Small intestine (tissue), 7 donors: Measurements from ENCODE around the gene CPA4. TPM values are rescaled to one million over a fixed set of nuclear protein-coding genes. Genes with fewer than 3 reads are reported as not detected.
"Not testable (repeated sequence)": the region's sequence is repeated elsewhere in the genome, so short reads cannot be mapped to it uniquely, and the experiment has no call there.

ENCODE experiments used
- DNase-seq, 2 donors: peaks; one replicate each; pipeline versions ENCODE4 v3.0.0 to v3.0.0-alpha.2; 2013
- FAIRE-seq: peaks from 2 replicates; lab custom pipeline; 2012; peaks lifted over from hg19 to GRCh38; lab: Jason Lieb, UNC
- H3K27ac ChIP-seq, 3 donors: one replicate each; pipeline ENCODE4 v1.5.1; 2013; ENCODE audit warnings: low read length in 2 of 3, mild to moderate bottlenecking in 2 of 3, control low read depth in 1 of 3, inconsistent platforms in 1 of 3, low read depth in 1 of 3, moderate library complexity in 1 of 3
- H3K27me3 ChIP-seq, 3 donors: one replicate each; pipeline ENCODE4 v1.6.1; 2013; ENCODE audit warnings: low read length in 3 of 3, inconsistent platforms in 1 of 3; ENCODE audit not compliant: control insufficient read depth in 3 of 3, insufficient read depth in 3 of 3
- H3K36me3 ChIP-seq, 3 donors: one replicate each; pipeline ENCODE4 v1.6.1; 2013; ENCODE audit warnings: low read length in 3 of 3, inconsistent platforms in 1 of 3, low read depth in 1 of 3, mild to moderate bottlenecking in 1 of 3, moderate library complexity in 1 of 3; ENCODE audit not compliant: control insufficient read depth in 3 of 3, insufficient read depth in 2 of 3
- H3K4me1 ChIP-seq, 3 donors: one replicate each; pipeline ENCODE4 v1.6.1; 2013; ENCODE audit warnings: low read length in 2 of 3, inconsistent platforms in 1 of 3, low read depth in 1 of 3, mild to moderate bottlenecking in 1 of 3, moderate library complexity in 1 of 3; ENCODE audit not compliant: control insufficient read depth in 3 of 3, insufficient read depth in 2 of 3
- H3K4me3 ChIP-seq, 3 donors: one replicate each; pipeline ENCODE4 v1.5.1; 2013; ENCODE audit warnings: low read length in 3 of 3, control low read depth in 1 of 3, inconsistent platforms in 1 of 3, low read depth in 1 of 3, mild to moderate bottlenecking in 1 of 3, moderate library complexity in 1 of 3
- H3K9me3 ChIP-seq, 2 donors: one replicate each; pipeline ENCODE4 v1.6.1; 2013; ENCODE audit warnings: low read depth in 1 of 2, low read length in 1 of 2; ENCODE audit not compliant: control insufficient read depth in 2 of 2, insufficient read depth in 1 of 2
- WGBS, 3 donors: extraction: QIAGEN DNeasy Blood & Tissue Kit; methylation state at CpG; one replicate each; pipeline ENCODE4 v1.1.7; 2013; 5-methylcytosine and 5-hydroxymethylcytosine counted together
- polyA plus RNA-seq, 4 donors: library from polyadenylated mRNA; stranded (reverse) in 3 of 4; unstranded in 1 of 4; fragments of 200-250 nt in 3 of 4; fragments of 120-200 nt in 1 of 4; gene quantifications; one replicate each; pipeline versions ENCODE4 v1.2.1 to v1.2.3, GENCODE V29; 2013
- donor health status: healthy with polysubstance abuse.
- donor health status: control.
- donor health status: control.
- donor health status: Bipolar disorder and iron deficiency.
- donor health status: healthy.

Gene CPA4
- polyA plus RNA-seq, 4 donors: 0.09 to 0.21 TPM; not detected in 2

DNA sequence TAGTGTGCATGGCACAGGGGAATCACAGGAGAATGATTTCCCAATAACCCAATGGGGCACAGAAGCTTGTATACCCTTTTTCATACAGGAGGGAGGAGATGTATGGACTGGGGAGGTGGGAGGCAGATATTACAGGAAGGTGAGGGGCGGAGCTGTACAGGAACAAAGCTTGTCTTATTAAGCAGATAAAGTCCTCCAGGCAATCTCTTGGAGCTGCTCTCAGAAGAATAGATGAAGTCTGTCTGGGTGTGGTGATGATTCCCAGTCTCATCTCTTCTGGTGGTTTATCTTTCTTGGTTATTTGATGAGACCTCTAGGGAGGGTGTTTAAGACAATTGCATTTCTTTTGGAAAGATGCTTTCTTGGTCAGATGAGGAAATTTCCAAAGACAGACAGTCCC lies 26.6 kb downstream of the CPA4 start:
- Histone ChIP-seq H3K4me3 (no peak overlapping the region), H3K36me3 (no peaks in the 10 kb centered on the region), H3K27me3 (no peaks in the 10 kb centered on the region), H3K27ac (no peak overlapping the region), H3K4me1 (no peaks in the 10 kb centered on the region), H3K9me3 (no peaks in the 10 kb centered on the region)
- FAIRE-seq (no peak), DNase-seq (no peak)
- 93 to 96% (median 94%) methylated on average over 1 of the region's 1 CpG for WGBS, 3 donors

DNA sequence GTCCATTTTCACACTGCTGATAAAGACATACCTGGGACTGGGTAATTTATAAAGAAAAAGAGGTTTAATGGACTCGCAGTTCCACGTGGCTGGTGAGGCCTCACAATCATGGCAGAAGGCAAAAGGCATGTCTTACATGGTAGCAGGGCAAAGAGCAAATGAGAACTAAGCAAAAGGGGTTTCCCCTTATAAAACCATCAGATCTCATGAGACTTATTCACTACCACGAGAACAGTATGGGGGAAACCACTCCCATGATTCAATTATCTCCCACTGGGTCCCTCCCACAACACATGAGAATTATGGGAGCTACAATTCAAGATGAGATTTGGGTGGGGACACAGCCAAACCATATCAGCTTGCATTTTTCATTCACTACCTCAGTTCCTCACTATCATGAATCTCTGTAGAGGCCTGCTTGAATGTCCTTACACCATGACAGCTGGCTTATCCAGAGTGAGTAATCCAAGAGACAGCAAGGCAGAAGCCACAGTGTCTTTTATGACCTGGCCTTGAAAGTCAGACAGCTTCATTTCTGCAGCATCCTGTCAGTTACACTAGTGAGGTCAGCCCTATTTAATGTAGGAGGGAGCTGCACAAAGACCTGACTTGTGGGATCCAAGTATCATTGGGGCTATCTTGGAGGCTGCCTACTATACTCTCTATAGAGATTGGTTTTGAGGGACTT lies 28.7 kb downstream of the CPA4 start:
- H3K27me3 ChIP-seq, H3K9me3 ChIP-seq, H3K36me3 ChIP-seq, H3K4me3 ChIP-seq, FAIRE-seq, DNase-seq, H3K27ac ChIP-seq, H3K4me1 ChIP-seq: not testable (repeated sequence)
- WGBS, 3 donors: 71 to 91% (median 79%) methylated on average over 3 of the region's 3 CpGs

DNA sequence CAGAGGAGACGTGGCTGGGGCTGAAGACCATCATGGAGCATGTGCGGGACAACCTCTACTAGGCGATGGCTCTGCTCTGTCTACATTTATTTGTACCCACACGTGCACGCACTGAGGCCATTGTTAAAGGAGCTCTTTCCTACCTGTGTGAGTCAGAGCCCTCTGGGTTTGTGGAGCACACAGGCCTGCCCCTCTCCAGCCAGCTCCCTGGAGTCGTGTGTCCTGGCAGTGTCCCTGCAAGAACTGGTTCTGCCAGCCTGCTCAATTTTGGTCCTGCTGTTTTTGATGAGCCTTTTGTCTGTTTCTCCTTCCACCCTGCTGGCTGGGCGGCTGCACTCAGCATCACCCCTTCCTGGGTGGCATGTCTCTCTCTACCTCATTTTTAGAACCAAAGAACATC lies 29.7 kb downstream of the CPA4 start:
- Histone ChIP-seq H3K9me3 (no peaks in the 10 kb centered on the region), H3K4me1 (no peaks in the 10 kb centered on the region), H3K36me3 (no peaks in the 10 kb centered on the region), H3K27me3 (no peaks in the 10 kb centered on the region), H3K27ac (no peak overlapping the region), H3K4me3 (no peak overlapping the region)
- WGBS, 3 donors: 90 to 92% (median 91%) methylated on average over 7 of the region's 7 CpGs
- no peak for FAIRE-seq
- DNase-seq: no peak

DNA sequence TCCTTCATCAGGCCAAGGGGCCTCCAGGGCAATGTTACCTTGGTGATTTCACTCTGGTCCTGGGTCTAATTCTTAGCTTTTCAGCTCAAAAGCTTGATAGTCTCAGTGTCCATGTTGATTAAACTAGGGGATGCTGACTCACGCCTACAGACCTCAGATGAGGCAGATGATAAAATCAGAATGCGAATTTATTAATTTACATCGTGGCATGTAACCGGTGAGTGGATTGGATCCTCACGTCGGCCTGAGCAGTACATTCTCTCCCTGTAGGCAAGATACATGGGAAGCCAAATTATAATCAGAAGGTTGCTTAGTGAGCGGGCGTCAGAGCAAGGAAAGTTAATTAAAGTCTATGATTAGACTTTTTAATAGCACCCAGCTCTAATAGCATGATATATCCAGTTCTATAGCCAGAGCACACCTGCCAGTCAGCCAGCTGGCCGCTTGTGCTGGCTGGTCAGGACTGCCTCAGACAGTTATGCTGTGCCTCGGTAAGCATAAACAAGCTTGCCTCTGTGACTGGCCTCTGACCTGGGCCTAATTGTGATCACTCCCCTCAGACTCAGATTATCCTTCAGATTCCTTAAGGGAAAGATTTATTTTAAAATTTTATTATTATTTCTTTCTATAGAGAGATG lies 31.5 kb downstream of the CPA4 start:
- FAIRE-seq (no peak), DNase-seq (no peak)
- WGBS, 3 donors: 91 to 98% (median 93%) methylated on average over 10 of the region's 10 CpGs
- no peak overlapping the region for H3K27ac ChIP-seq
- no peak overlapping the region for H3K4me3 ChIP-seq
- H3K9me3 ChIP-seq: no peaks in the 10 kb centered on the region
- H3K36me3 ChIP-seq: no peaks in the 10 kb centered on the region
- no peaks in the 10 kb centered on the region for H3K27me3 ChIP-seq
- no peaks in the 10 kb centered on the region for H3K4me1 ChIP-seq

DNA sequence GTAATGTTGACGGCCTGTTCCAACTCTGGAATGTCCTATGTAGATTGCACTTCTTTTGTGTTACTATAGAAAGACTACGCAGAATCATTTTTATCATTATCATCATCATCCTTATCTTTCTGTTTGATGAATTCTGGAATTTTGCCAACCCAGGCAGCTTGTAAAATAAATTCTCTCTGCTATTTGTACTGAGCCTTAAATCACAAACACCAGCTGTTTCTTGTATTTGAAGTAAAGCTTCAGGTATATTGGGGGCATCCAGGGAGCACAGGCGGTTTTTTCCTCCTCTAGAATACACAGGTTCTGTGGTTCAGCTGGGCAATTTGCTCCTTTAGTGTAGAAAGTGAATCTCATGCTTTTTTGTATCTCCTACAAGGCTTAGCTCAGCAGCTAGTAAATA lies 36.7 kb downstream of the CPA4 start:
- WGBS, 3 donors: 41 to 71% (median 63%) methylated on average over 3 of the region's 3 CpGs
- Histone ChIP-seq H3K4me3 (no peak overlapping the region), H3K4me1 (no peaks in the 10 kb centered on the region), H3K27me3 (no peaks in the 10 kb centered on the region), H3K9me3 (no peaks in the 10 kb centered on the region), H3K27ac (no peak overlapping the region), H3K36me3 (no peaks in the 10 kb centered on the region)
- DNase-seq: no peak
- FAIRE-seq: no peak

DNA sequence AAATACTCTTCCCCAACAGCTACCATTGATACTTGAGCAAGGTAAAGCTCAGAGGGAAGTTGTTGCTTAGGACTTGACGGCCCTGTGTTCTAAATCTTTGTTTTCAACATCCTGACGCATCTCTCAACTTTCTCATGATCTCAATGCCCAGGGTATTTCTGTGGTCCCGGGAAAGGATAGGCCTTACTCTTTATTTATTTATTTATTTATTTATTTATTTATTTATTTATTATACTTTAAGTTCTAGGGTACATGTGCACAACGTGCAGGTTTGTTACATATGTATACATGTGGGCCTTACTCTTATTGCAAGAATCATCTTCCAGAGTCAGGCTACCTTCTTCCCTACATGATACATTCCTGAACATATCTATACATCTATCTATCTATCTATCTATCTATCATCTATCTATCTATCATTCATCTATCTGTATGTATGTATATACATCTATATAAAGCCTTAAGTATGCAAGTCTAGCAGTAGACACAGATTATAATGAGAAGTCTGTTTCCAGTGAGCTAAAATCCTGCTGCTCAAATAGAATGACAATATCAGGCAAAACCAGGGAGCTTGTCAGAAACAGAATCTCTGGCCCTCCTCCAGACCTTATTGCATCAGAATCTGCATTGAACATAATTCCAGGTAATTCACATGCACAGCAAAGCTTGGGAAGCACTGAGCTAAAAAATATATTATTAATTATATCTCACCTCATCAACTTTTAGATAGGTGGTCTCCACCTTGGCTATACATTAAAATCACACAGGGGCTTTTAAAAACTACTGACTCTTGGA lies 39.5 kb downstream of the CPA4 start:
- Histone ChIP-seq H3K27ac (no peak overlapping the region), H3K27me3 (no peaks in the 10 kb centered on the region), H3K36me3 (no peaks in the 10 kb centered on the region), H3K4me3 (no peak overlapping the region), H3K4me1 (no peaks in the 10 kb centered on the region), H3K9me3 (no peaks in the 10 kb centered on the region)
- FAIRE-seq: no peak
- DNase-seq: no peak
- 93 to 95% (median 94%) methylated on average over 4 of the region's 4 CpGs for WGBS, 3 donors

DNA sequence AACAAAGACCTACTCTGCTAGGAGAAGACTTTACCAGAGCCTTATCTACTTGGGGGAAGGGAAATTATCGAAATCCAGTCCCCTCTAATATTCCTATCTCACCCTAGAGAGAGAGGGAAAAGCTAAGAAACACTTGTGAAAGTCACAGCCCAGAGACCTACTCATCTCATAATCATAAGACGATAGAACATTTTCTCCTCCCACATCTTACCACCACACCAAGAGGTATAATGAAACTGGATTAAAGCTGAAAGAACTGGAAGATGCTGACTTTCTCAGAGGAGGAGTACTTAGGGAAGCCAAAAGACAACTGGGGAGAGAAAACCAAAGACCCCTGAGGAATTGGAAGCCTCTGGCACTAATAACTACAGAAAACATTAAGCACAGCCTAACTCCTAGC lies 40.9 kb downstream of the CPA4 start:
- Histone ChIP-seq H3K27me3 (no peaks in the 10 kb centered on the region), H3K36me3 (no peaks in the 10 kb centered on the region), H3K9me3 (no peaks in the 10 kb centered on the region), H3K27ac (no peak overlapping the region), H3K4me1 (no peaks in the 10 kb centered on the region), H3K4me3 (no peak overlapping the region)
- no peak for DNase-seq
- FAIRE-seq: no peak
- 66 to 86% (median 76%) methylated on average over 2 of the region's 2 CpGs for WGBS, 3 donors

DNA sequence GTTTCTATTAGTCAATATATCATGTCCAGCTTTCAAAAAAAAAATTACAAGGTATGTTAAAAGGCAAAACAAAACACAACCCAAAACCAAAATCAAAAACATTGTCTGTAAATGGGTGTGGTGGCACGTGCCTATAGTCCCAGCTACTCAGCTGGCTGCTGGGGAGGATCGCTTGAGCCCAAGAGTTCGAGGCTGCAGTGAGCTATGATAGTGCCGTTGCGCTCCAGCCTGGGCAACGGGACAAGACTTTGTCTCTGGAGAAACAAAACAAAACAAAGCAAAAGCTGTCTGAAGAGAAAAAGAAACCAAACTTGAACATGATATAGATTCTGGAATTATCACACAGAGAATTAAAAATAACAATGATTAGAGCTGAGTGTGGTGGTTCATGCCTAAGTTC lies 41.3 kb downstream of the CPA4 start:
- Histone ChIP-seq H3K27me3 (no peaks in the 10 kb centered on the region), H3K36me3 (no peaks in the 10 kb centered on the region), H3K4me1 (no peaks in the 10 kb centered on the region), H3K4me3 (no peak overlapping the region), H3K9me3 (no peaks in the 10 kb centered on the region), H3K27ac (no peak overlapping the region)
- FAIRE-seq (no peak), DNase-seq (no peak)
- 55 to 62% (median 62%) methylated on average over 6 of the region's 6 CpGs for WGBS, 3 donors
